Fibroblast of villous mesenchyme (primary cell): ENCODE results near the gene BCL11A. TPM values are rescaled to one million over a fixed set of nuclear protein-coding genes. Genes with fewer than 3 reads are reported as not detected.
A peak's percentile ranks its signal among the peaks of the same experiment; 100 is the strongest.

Source experiments
- DNase-seq: peaks from one replicate; pipeline ENCODE4 v3.0.0-alpha.2; 2010; ENCODE audit warnings: low read depth
- H3K4me3 ChIP-seq: 2 replicates; pipeline ENCODE4 v1.5.1; 2011; ENCODE audit warnings: low read depth, mild to moderate bottlenecking, low read length
- CTCF ChIP-seq: IDR thresholded peaks from 2 replicates; pipeline ENCODE4 v1.5.1; 2012; ENCODE audit warnings: low read depth, mild to moderate bottlenecking, low read length; ENCODE audit not compliant: insufficient read depth
- total RNA-seq: library from RNA; depleted of rRNA; stranded (reverse); fragments of >200 nt; gene quantifications from 2 replicates; pipeline ENCODE4 v1.2.3, GENCODE V29; 2012

Gene BCL11A
- total RNA-seq, 1 donor: 0.43 TPM

- no peak overlapping the region for H3K4me3 ChIP-seq
- TF ChIP-seq CTCF: no peak
- DNase-seq: no peak
Observed at GRCh38 chr2:60577682-60578283, 24.3 kb upstream of the BCL11A start.

- H3K4me3 ChIP-seq: no peak overlapping the region
- no peak for TF ChIP-seq CTCF
- no peak for DNase-seq
Observed at GRCh38 chr2:60573251-60573650, 19.8 kb upstream of the BCL11A start.

- TF ChIP-seq CTCF: no peak
- no peak for DNase-seq
- H3K4me3 ChIP-seq: no peak overlapping the region
Observed at GRCh38 chr2:60570251-60570650, 16.8 kb upstream of the BCL11A start.

- no peak for TF ChIP-seq CTCF
- peak overlapping the region; percentile 33 for H3K4me3 ChIP-seq
- DNase-seq: no peak
Observed at GRCh38 chr2:60569680-60570111, 16.2 kb upstream of the BCL11A start.

- no peak for DNase-seq
- no peak overlapping the region for H3K4me3 ChIP-seq
- no peak for TF ChIP-seq CTCF
Observed at GRCh38 chr2:60567919-60568768, 14.7 kb upstream of the BCL11A start.

- DNase-seq: no peak
- H3K4me3 ChIP-seq: no peak overlapping the region
- TF ChIP-seq CTCF: no peak
Observed at GRCh38 chr2:60567096-60567495, 13.6 kb upstream of the BCL11A start.

- no peak overlapping the region for H3K4me3 ChIP-seq
- DNase-seq: no peak
- TF ChIP-seq CTCF: peak; percentile 32
Observed at GRCh38 chr2:60565472-60565871, 12.0 kb upstream of the BCL11A start.
